GM12878 (cell line): ENCODE data around the gene RAB15. TPM values are rescaled to one million over a fixed set of nuclear protein-coding genes. Genes with fewer than 3 reads are reported as not detected.

Source experiments
- EED ChIP-seq: sonication (generic); IDR thresholded peaks from 2 replicates; pipeline ENCODE4 v1.6.1; 2016; ENCODE audit warnings: antibody characterized with exemption, low read depth
- ETV6 ChIP-seq, 2 experiments: fragments of 450-650 bp in 1 of 2; IDR thresholded peaks in 1 of 2; conservative IDR thresholded peaks in 1 of 2; 2 replicates each; pipeline ENCODE4 v1.6.1; 2014; ENCODE audit warnings: antibody characterized with exemption in 1 of 2, borderline replicate concordance in 1 of 2, low read depth in 1 of 2, mild to moderate bottlenecking in 1 of 2, moderate library complexity in 1 of 2
- FOS ChIP-seq: IDR thresholded peaks from 3 replicates; pipeline ENCODE4 v1.6.1; 2011; ENCODE audit warnings: borderline replicate concordance; ENCODE audit not compliant: insufficient read length; ENCODE audit errors: extremely low read depth
- IKZF2 ChIP-seq, 2 experiments: fragments of 450-650 bp; IDR thresholded peaks; 2 replicates each; pipeline ENCODE4 v1.6.1; 2017; ENCODE audit warnings: mild to moderate bottlenecking in 2 of 2, moderate library complexity in 2 of 2
- JUNB ChIP-seq: IDR thresholded peaks from 2 replicates; pipeline ENCODE4 v1.6.1; 2016; ENCODE audit warnings: antibody characterized with exemption, mild to moderate bottlenecking
- MAX ChIP-seq: IDR thresholded peaks from 2 replicates; pipeline ENCODE4 v1.6.1; 2012; ENCODE audit warnings: low read depth, low read length, improper control_type of control experiment
- NFIC ChIP-seq: IDR thresholded peaks from 2 replicates; pipeline ENCODE4 v1.6.1; 2012; ENCODE audit warnings: low read depth, mild to moderate bottlenecking, inconsistent platforms, low read length, moderate library complexity
- PBX3 ChIP-seq: IDR thresholded peaks from 2 replicates; pipeline ENCODE4 v1.6.1; 2011; ENCODE audit warnings: mild to moderate bottlenecking, low read depth, low read length, moderate library complexity; ENCODE audit not compliant: insufficient replicate concordance
- RUNX3 ChIP-seq: IDR thresholded peaks from 2 replicates; pipeline ENCODE4 v1.6.1; 2012; ENCODE audit warnings: low read length, inconsistent platforms
- SP1 ChIP-seq: IDR thresholded peaks from one replicate; pipeline ENCODE4 v1.6.1; 2011; ENCODE audit warnings: low read depth, low read length
- SRF ChIP-seq, 2 experiments: IDR thresholded peaks; 2 replicates each; pipeline ENCODE4 v1.6.1; 2011; ENCODE audit warnings: low read depth in 2 of 2, low read length in 2 of 2, mild to moderate bottlenecking in 1 of 2, moderate library complexity in 1 of 2
- ZNF384 ChIP-seq: IDR thresholded peaks from 2 replicates; pipeline ENCODE4 v1.6.1; 2012; ENCODE audit warnings: low read depth, mild to moderate bottlenecking, low read length, improper control_type of control experiment, borderline replicate concordance
- polyA plus RNA-seq, 11 experiments: library from polyadenylated mRNA; depleted of rRNA in 4 of 11; unstranded in 6 of 11; stranded (reverse) in 5 of 11; fragments of >200 nt; fragmentation: Nextera tagmentation in 4 of 11; fragmentation: Illumina TruSeq in 1 of 11; extraction: Ambion mirVana in 4 of 11; extraction: Trizol in 1 of 11; gene quantifications; 1 replicate in 1 of 11; 2 replicates in 10 of 11; pipeline versions ENCODE4 v1.2.1 to v1.2.3, GENCODE V29; 2011 to 2016; ENCODE audit warnings: inconsistent platforms in 2 of 11, missing spikeins in 2 of 11, low read depth in 1 of 11
- total RNA-seq, 4 experiments: library from RNA; depleted of rRNA in 3 of 4; stranded (reverse); fragments of >200 nt in 3 of 4; fragmentation: Illumina TruSeq in 1 of 4; extraction: Trizol in 1 of 4; gene quantifications; 2 replicates each; pipeline versions ENCODE4 v1.2.1 to v1.2.3, GENCODE V29; 2013 to 2021

RAB15 gene
- total and polyA plus RNA-seq, 10 of the 15 experiments (the other 5 are each of a cell fraction or from before 2014, with no cell fraction given): 0.32 to 3.9 (median 2.1) TPM

- peak; percentile 65 for TF ChIP-seq PBX3
- TF ChIP-seq SP1: peak; percentile 18
- TF ChIP-seq ZNF384: no peak
- peak in 1 of 2 experiments; percentile 53; a peak in 1 of 4 replicates for TF ChIP-seq ETV6 (conservative IDR thresholded peaks at IDR 0.05 in 1 of 2, IDR thresholded peaks at IDR 0.05 in 1 of 2; ENCODE audit: borderline replicate concordance in 1 of 2, low read depth in 1 of 2)
- TF ChIP-seq EED: peak; percentile 73
- peak; percentile 35 for TF ChIP-seq FOS
- TF ChIP-seq RUNX3: peak; percentile 64; the same call in 1 of the 2 replicates
- TF ChIP-seq MAX: no peak
- TF ChIP-seq SRF (IDR thresholded peaks at IDR 0.05; ENCODE audit: low read depth in 2 of 2, low read length in 2 of 2): no peak
- TF ChIP-seq NFIC: peak; percentile 33; the same call in 1 of the 2 replicates
- peak; percentile 60 to 65 for TF ChIP-seq IKZF2 (IDR thresholded peaks at IDR 0.05)
- peak; percentile 38; the same call in 1 of the 2 replicates for TF ChIP-seq JUNB
Observed at GRCh38 chr14:64997108-64997794, 25.1 kb upstream of the RAB15 start (continued).
